Retinal pigment epithelial cell (primary cell): ENCODE data around the gene VPS16.

Experiments
- DNase-seq: peaks from one replicate; pipeline ENCODE4 v3.0.0-alpha.2; 2010; ENCODE audit warnings: low read depth
- H3K4me3 ChIP-seq: 2 replicates; pipeline ENCODE4 v1.5.1; 2011; ENCODE audit warnings: mild to moderate bottlenecking, low read length, control low read depth, moderate library complexity
- CTCF ChIP-seq: conservative IDR thresholded peaks from 2 replicates; pipeline ENCODE4 v1.5.1; 2011; ENCODE audit warnings: low read depth, low read length, control low read depth, inconsistent platforms

The VPS16 gene

GRCh38 chr20:2865101-2865500, 24.6 kb downstream of the VPS16 start:
- H3K4me3 ChIP-seq: no peak overlapping the region
- DNase-seq: no peak
- no peak for TF ChIP-seq CTCF

DNA sequence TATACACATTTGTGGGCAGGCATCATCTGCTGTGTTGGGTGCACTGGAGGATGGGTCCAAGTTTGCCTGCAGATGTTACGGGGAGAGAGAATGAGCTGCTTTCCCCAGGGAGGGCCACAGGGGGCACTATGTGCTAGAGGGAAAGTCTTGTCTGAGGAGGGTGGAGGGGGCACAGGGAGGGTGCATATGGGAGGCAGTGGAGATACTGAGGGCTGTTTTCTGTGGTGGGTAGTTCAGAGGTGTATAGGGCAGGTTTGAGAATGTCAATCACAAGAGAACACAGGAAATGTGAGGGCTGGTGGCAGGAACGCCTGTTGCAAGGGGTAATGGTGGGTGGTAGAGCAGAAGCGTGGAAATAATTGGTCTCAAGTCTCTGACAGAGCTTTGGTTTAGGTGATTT, 25.1 kb downstream of the VPS16 start:
- no peak for DNase-seq
- peak; percentile 6 for TF ChIP-seq CTCF
- H3K4me3 ChIP-seq: no peak overlapping the region

GRCh38 chr20:2866236-2866635, 25.7 kb downstream of the VPS16 start:
- TF ChIP-seq CTCF: no peak
- no peak for DNase-seq
- H3K4me3 ChIP-seq: no peak overlapping the region

GRCh38 chr20:2867081-2867864, 26.7 kb downstream of the VPS16 start:
- no peak overlapping the region for H3K4me3 ChIP-seq
- no peak for DNase-seq
- TF ChIP-seq CTCF: no peak

DNA sequence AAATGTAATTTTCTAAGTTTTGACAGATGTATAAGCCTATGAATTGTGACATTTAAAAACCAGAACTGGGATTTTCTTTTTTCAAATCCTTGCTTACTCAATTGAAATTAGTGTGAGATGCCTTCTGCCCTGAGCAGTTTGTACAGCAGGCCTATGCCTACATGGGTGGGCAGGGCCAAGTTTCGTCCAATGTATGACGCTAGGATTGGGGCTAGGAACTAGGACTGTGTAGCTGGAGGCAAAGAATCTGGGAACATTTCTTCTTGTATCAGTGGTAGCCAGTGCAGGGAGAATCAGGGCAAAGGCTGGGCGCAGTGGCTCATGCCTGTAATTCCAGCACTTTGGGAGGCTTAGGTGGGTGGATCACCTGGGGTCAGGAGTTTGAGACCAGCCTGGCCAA, 28.8 kb downstream of the VPS16 start:
- no peak for DNase-seq
- TF ChIP-seq CTCF: no peak
- H3K4me3 ChIP-seq: no peak overlapping the region

DNA sequence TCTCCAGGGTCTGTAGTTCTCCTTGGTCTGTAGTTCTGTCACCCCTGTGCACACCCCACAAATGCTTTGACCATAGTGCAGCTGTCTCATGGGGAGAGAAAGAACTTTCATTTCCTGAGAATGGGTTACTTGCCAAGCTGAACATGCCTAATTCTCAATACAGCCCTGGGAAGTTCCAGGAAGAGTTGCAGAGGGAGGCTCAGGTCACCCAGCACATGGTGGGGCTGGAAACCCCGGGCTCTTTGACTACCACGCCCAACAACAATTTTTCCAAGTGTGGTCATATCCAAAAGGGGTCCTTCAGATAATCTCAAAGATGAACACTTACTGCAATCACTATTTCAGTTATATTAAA, 30.5 kb downstream of the VPS16 start:
- TF ChIP-seq CTCF: no peak
- H3K4me3 ChIP-seq: no peak overlapping the region
- no peak for DNase-seq

DNA sequence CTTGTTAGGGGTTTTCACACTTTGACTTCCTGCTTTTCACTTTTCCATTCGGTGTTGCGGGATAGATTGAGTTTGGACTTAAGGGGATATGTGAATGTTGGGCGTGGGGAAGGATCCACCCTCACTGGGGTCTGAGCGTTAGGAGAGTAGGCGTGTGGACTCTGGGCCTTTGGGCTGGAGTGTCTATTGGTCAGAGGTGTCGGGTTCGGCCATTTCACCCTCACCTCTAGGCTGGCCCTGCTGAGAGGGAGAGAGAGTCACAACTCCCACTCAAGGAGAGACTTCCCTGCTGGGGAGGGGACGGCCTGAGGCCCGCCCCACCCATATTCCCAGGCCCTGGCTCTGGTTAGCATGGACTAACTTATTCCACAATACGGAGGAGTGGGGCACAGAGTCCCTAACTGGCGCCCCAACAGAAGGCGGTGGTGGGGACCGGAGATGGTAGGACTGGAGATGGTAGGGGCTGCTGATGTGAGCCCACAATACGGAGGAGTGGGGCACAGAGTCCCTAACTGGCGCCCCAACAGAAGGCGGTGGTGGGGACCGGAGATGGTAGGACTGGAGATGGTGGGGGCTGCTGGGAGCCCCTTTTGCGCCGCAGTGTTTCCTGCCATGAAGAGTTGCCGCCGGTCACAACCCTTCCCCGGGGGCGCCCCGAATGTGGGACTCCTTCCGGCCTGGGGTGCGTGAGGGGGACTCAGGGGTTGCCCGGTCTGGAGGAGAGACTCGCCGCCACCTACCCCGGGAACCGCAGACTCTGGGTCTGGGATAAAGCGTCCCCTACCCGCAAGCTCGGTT, 31.3 kb downstream of the VPS16 start:
- no peak for DNase-seq

More for the DNA sequence above, 31.3 kb downstream of the VPS16 start:
- no peak for TF ChIP-seq CTCF
- peak overlapping the region; percentile 67 for H3K4me3 ChIP-seq
